ENCODE data around the gene LRRC8D. TPM values are rescaled to one million over a fixed set of nuclear protein-coding genes. Genes with fewer than 3 reads are reported as not detected.

The LRRC8D gene
- total and polyA plus RNA-seq, 2 experiments from 2014 or later: 23.6 to 48.8 TPM

GRCh38 chr1:89800718-89801117 lies 20.1 kb upstream of the LRRC8D start:
- Histone ChIP-seq H3K79me2 (replicated peaks; ENCODE audit: insufficient read depth) (no peaks in the 10 kb centered on the region), H3F3A (replicated peaks; ENCODE audit: low read depth) (no peaks in the 10 kb centered on the region), H3K27me3 (ENCODE audit: insufficient read depth) (no peaks in the 10 kb centered on the region), H2AFZ (no peak overlapping the region), H3K27ac (ENCODE audit: low read depth) (no peak overlapping the region), H3K9me2 (ENCODE audit: insufficient read depth) (peaks cover 8% of the 10 kb centered on the region; the same call in 1 of the 2 replicates), H3K4me1 (ENCODE audit: insufficient read depth) (no peaks in the 10 kb centered on the region), H3K36me3 (ENCODE audit: insufficient read depth) (no peaks in the 10 kb centered on the region), H3K4me3 (no peak overlapping the region), H3K4me2 (no peak overlapping the region), H4K20me1 (replicated peaks; ENCODE audit: insufficient read depth) (no peaks in the 10 kb centered on the region)
- no peaks in the 10 kb centered on the region for H3K36me3 Mint-ChIP-seq (ENCODE audit: low read depth)
- H3K9me3 Mint-ChIP-seq: peaks cover 5% of the 10 kb centered on the region; the same call in 1 of the 3 replicates
- DNase-seq (ENCODE audit: low spot score) (no peak), ATAC-seq (no peak)
- peaks cover 10% of the 10 kb centered on the region for H3K4me1 Mint-ChIP-seq
- H3K27ac Mint-ChIP-seq: no peak overlapping the region
- TF ChIP-seq JUNB (IDR thresholded peaks at IDR 0.05; ENCODE audit: unreplicated experiment) (no peak), ZNF331 (CRISPR knock-in tag; IDR thresholded peaks at IDR 0.05; ENCODE audit: low read depth) (no peak), NANOG (IDR thresholded peaks at IDR 0.05; ENCODE audit: borderline replicate concordance) (no peak), POLR2AphosphoS5 (IDR thresholded peaks at IDR 0.05; ENCODE audit: low read depth) (no peak), ETS1 (IDR thresholded peaks at IDR 0.05) (no peak), CTCF (conservative IDR thresholded peaks at IDR 0.05; ENCODE audit: low read depth in 2 of 2) (no peak), CREB1 (CRISPR knock-in tag; IDR thresholded peaks at IDR 0.05; ENCODE audit: low read depth) (no peak), ZNF114 (CRISPR knock-in tag; IDR thresholded peaks at IDR 0.05) (no peak), EZH2phosphoT487 (IDR thresholded peaks at IDR 0.05; ENCODE audit: unreplicated experiment) (no peak), EZH2 (IDR thresholded peaks at IDR 0.05; ENCODE audit: low read depth, unreplicated experiment) (no peak), REST (IDR thresholded peaks at IDR 0.05; ENCODE audit: unreplicated experiment) (no peak), ZNF462 (CRISPR knock-in tag; IDR thresholded peaks at IDR 0.05) (no peak), STAT1 (IDR thresholded peaks at IDR 0.05; ENCODE audit: unreplicated experiment) (no peak)
- peaks cover 12% of the 10 kb centered on the region for H3K27me3 Mint-ChIP-seq (ENCODE audit: insufficient read depth, low read depth, poor library complexity)
- no peak overlapping the region for H3K4me3 Mint-ChIP-seq
